GM23338 (cell line): Measurements from ENCODE around the gene CDC14A. TPM values are rescaled to one million over a fixed set of nuclear protein-coding genes. Genes with fewer than 3 reads are reported as not detected.

Experiments
- ATAC-seq: fragments of 200-7000 bp; cut with Tn5 transposase; 3 replicates; pipeline ENCODE4 v1.9.1; 2020
- DNase-seq: peaks from one replicate; pipeline ENCODE4 v3.0.0-alpha.2; 2015; ENCODE audit warnings: low spot score
- H2AFZ ChIP-seq: fragments of 200-600 bp; sonication (generic); 2 replicates; pipeline ENCODE4 v1.8.0; 2016; ENCODE audit warnings: antibody characterized with exemption, mild to moderate bottlenecking, moderate library complexity
- H3F3A ChIP-seq: fragments of 200-600 bp; sonication (generic); replicated peaks from 2 replicates; pipeline ENCODE4 v1.8.0; 2017; ENCODE audit warnings: antibody characterized with exemption, mixed run types, low read depth
- H3K27ac ChIP-seq: fragments of 200-600 bp; sonication (generic); 2 replicates; pipeline ENCODE4 v1.6.1; 2016; ENCODE audit warnings: low read depth
- H3K27me3 ChIP-seq: fragments of 200-600 bp; sonication (generic); 2 replicates; pipeline ENCODE4 v1.8.0; 2016; ENCODE audit warnings: mild to moderate bottlenecking, mixed run types, moderate library complexity; ENCODE audit not compliant: insufficient read depth
- H3K36me3 ChIP-seq: fragments of 200-600 bp; sonication (generic); 2 replicates; pipeline ENCODE4 v1.8.0; 2016; ENCODE audit warnings: mild to moderate bottlenecking; ENCODE audit not compliant: insufficient read depth
- H3K4me1 ChIP-seq: fragments of 200-600 bp; sonication (generic); 2 replicates; pipeline ENCODE4 v1.8.0; 2016; ENCODE audit warnings: mild to moderate bottlenecking, moderate library complexity; ENCODE audit not compliant: insufficient read depth
- H3K4me2 ChIP-seq: fragments of 200-600 bp; sonication (generic); 2 replicates; pipeline ENCODE4 v1.7.1; 2017; ENCODE audit warnings: mixed run types
- H3K4me3 ChIP-seq: fragments of 200-600 bp; sonication (generic); 2 replicates; pipeline ENCODE4 v1.6.1; 2016; ENCODE audit warnings: mixed run types
- H3K79me2 ChIP-seq: fragments of 200-600 bp; sonication (generic); replicated peaks from 2 replicates; pipeline ENCODE4 v1.8.0; 2017; ENCODE audit warnings: mild to moderate bottlenecking; ENCODE audit not compliant: insufficient read depth
- H3K9me2 ChIP-seq: fragments of 200-600 bp; sonication (generic); 2 replicates; pipeline ENCODE4 v1.8.0; 2017; ENCODE audit not compliant: insufficient read depth
- H4K20me1 ChIP-seq: fragments of 200-600 bp; sonication (generic); replicated peaks from 2 replicates; pipeline ENCODE4 v1.8.0; 2017; ENCODE audit warnings: mild to moderate bottlenecking; ENCODE audit not compliant: insufficient read depth
- H3K27ac Mint-ChIP-seq: 2 replicates; pipeline ENCODE4 v1.8.0; 2020; ENCODE audit warnings: inconsistent platforms, mild to moderate bottlenecking, moderate library complexity, mixed read lengths
- H3K27me3 Mint-ChIP-seq: 3 replicates; pipeline ENCODE4 v1.8.0; 2022; ENCODE audit warnings: low read depth, mild to moderate bottlenecking, moderate library complexity, mixed read lengths, inconsistent platforms; ENCODE audit not compliant: insufficient read depth, poor library complexity
- H3K36me3 Mint-ChIP-seq: 3 replicates; pipeline ENCODE4 v1.8.0; 2021; ENCODE audit warnings: low read depth, mild to moderate bottlenecking, inconsistent platforms, moderate library complexity, mixed read lengths
- H3K4me1 Mint-ChIP-seq: 3 replicates; pipeline ENCODE4 v1.8.0; 2020; ENCODE audit warnings: mild to moderate bottlenecking, inconsistent platforms, mixed read lengths
- H3K4me3 Mint-ChIP-seq: 3 replicates; pipeline ENCODE4 v1.8.0; 2021; ENCODE audit warnings: moderate library complexity, mild to moderate bottlenecking, inconsistent platforms, mixed read lengths
- H3K9me3 Mint-ChIP-seq: 3 replicates; pipeline ENCODE4 v1.8.0; 2020; ENCODE audit warnings: moderate library complexity, mild to moderate bottlenecking, inconsistent platforms, mixed read lengths
- EZH2 ChIP-seq: fragments of 200-600 bp; sonication (generic); IDR thresholded peaks from one replicate; pipeline ENCODE4 v1.8.0; 2017; ENCODE audit warnings: antibody characterized with exemption, mild to moderate bottlenecking, low read depth; ENCODE audit not compliant: unreplicated experiment
- EZH2phosphoT487 ChIP-seq: fragments of 200-600 bp; sonication (generic); IDR thresholded peaks from one replicate; pipeline ENCODE4 v1.8.1; 2018; ENCODE audit warnings: antibody characterized with exemption; ENCODE audit not compliant: unreplicated experiment
- JUNB ChIP-seq: IDR thresholded peaks from one replicate; pipeline ENCODE4 v1.6.1; 2016; ENCODE audit warnings: antibody characterized with exemption; ENCODE audit not compliant: unreplicated experiment
- NANOG ChIP-seq: IDR thresholded peaks from 2 replicates; pipeline ENCODE4 v1.6.1; 2016; ENCODE audit warnings: antibody characterized with exemption, borderline replicate concordance
- POLR2AphosphoS5 ChIP-seq: IDR thresholded peaks from 2 replicates; pipeline ENCODE4 v1.6.1; 2016; ENCODE audit warnings: antibody characterized with exemption, low read depth
- STAT1 ChIP-seq: IDR thresholded peaks from one replicate; pipeline ENCODE4 v1.6.1; 2016; ENCODE audit warnings: antibody characterized with exemption; ENCODE audit not compliant: unreplicated experiment
- ZNF114 ChIP-seq: fragments of 250-450 bp; sonication (Bioruptor Pico); IDR thresholded peaks from 2 replicates; pipeline ENCODE4 v1.5.0; 2020; ENCODE audit warnings: mild to moderate bottlenecking, moderate library complexity
- ZNF331 ChIP-seq: fragments of 250-450 bp; sonication (Bioruptor Pico); IDR thresholded peaks from 2 replicates; pipeline ENCODE4 v1.5.0; 2020; ENCODE audit warnings: low read depth, mild to moderate bottlenecking, moderate library complexity
- polyA plus RNA-seq: library from polyadenylated mRNA; unstranded; fragments of >200 nt; fragmentation: Nextera tagmentation; extraction: Ambion mirVana; gene quantifications from 2 replicates; pipeline ENCODE4 v1.2.1, GENCODE V29; 2016
- total RNA-seq: library from RNA; depleted of rRNA; stranded (reverse); fragments of >200 nt; shearing (Covaris generic); gene quantifications from 2 replicates; pipeline ENCODE4 v1.2.3, GENCODE V29; 2014
- TF ChIP-seq, protein P1 (sequence below): IDR thresholded peaks from one replicate; pipeline ENCODE4 v1.6.1; 2018; ENCODE audit warnings: antibody characterized with exemption; ENCODE audit not compliant: unreplicated experiment
- TF ChIP-seq, protein P2 (sequence below): IDR thresholded peaks from 2 replicates; pipeline ENCODE4 v1.6.1; 2016; ENCODE audit warnings: antibody characterized with exemption
- TF ChIP-seq, protein P3 (sequence below), 2 experiments: fragments of 200-600 bp in 1 of 2; sonication (generic) in 1 of 2; conservative IDR thresholded peaks; 2 replicates each; pipeline versions ENCODE4 v1.5.1 to v1.6.1; 2016 to 2017; ENCODE audit warnings: antibody characterized with exemption in 2 of 2, low read depth in 2 of 2, mild to moderate bottlenecking in 2 of 2, moderate library complexity in 1 of 2
- TF ChIP-seq, protein P4 (sequence below): fragments of 250-450 bp; sonication (Bioruptor Pico); IDR thresholded peaks from 2 replicates; pipeline ENCODE4 v1.5.0; 2020; ENCODE audit warnings: mild to moderate bottlenecking, moderate library complexity

Gene CDC14A
- total and polyA plus RNA-seq, 2 experiments from 2014 or later, result 11.1 to 20.8 TPM

GRCh38 chr1:100510451-100510850 lies 158.1 kb downstream of the CDC14A start:
- TF ChIP-seq EZH2phosphoT487 (no peak), POLR2AphosphoS5 (no peak), NANOG (no peak), ZNF331 (CRISPR knock-in tag) (no peak), JUNB (no peak), EZH2 (no peak), STAT1 (no peak), ZNF114 (CRISPR knock-in tag) (no peak)
- TF ChIP-seq, protein P1, sequence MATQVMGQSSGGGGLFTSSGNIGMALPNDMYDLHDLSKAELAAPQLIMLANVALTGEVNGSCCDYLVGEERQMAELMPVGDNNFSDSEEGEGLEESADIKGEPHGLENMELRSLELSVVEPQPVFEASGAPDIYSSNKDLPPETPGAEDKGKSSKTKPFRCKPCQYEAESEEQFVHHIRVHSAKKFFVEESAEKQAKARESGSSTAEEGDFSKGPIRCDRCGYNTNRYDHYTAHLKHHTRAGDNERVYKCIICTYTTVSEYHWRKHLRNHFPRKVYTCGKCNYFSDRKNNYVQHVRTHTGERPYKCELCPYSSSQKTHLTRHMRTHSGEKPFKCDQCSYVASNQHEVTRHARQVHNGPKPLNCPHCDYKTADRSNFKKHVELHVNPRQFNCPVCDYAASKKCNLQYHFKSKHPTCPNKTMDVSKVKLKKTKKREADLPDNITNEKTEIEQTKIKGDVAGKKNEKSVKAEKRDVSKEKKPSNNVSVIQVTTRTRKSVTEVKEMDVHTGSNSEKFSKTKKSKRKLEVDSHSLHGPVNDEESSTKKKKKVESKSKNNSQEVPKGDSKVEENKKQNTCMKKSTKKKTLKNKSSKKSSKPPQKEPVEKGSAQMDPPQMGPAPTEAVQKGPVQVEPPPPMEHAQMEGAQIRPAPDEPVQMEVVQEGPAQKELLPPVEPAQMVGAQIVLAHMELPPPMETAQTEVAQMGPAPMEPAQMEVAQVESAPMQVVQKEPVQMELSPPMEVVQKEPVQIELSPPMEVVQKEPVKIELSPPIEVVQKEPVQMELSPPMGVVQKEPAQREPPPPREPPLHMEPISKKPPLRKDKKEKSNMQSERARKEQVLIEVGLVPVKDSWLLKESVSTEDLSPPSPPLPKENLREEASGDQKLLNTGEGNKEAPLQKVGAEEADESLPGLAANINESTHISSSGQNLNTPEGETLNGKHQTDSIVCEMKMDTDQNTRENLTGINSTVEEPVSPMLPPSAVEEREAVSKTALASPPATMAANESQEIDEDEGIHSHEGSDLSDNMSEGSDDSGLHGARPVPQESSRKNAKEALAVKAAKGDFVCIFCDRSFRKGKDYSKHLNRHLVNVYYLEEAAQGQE, result no peak
- TF ChIP-seq, protein P2, sequence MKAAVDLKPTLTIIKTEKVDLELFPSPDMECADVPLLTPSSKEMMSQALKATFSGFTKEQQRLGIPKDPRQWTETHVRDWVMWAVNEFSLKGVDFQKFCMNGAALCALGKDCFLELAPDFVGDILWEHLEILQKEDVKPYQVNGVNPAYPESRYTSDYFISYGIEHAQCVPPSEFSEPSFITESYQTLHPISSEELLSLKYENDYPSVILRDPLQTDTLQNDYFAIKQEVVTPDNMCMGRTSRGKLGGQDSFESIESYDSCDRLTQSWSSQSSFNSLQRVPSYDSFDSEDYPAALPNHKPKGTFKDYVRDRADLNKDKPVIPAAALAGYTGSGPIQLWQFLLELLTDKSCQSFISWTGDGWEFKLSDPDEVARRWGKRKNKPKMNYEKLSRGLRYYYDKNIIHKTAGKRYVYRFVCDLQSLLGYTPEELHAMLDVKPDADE, result no peak
- TF ChIP-seq, protein P3, sequence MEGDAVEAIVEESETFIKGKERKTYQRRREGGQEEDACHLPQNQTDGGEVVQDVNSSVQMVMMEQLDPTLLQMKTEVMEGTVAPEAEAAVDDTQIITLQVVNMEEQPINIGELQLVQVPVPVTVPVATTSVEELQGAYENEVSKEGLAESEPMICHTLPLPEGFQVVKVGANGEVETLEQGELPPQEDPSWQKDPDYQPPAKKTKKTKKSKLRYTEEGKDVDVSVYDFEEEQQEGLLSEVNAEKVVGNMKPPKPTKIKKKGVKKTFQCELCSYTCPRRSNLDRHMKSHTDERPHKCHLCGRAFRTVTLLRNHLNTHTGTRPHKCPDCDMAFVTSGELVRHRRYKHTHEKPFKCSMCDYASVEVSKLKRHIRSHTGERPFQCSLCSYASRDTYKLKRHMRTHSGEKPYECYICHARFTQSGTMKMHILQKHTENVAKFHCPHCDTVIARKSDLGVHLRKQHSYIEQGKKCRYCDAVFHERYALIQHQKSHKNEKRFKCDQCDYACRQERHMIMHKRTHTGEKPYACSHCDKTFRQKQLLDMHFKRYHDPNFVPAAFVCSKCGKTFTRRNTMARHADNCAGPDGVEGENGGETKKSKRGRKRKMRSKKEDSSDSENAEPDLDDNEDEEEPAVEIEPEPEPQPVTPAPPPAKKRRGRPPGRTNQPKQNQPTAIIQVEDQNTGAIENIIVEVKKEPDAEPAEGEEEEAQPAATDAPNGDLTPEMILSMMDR (conservative IDR thresholded peaks at IDR 0.05; ENCODE audit: low read depth in 2 of 2), result no peak
- TF ChIP-seq, protein P4, sequence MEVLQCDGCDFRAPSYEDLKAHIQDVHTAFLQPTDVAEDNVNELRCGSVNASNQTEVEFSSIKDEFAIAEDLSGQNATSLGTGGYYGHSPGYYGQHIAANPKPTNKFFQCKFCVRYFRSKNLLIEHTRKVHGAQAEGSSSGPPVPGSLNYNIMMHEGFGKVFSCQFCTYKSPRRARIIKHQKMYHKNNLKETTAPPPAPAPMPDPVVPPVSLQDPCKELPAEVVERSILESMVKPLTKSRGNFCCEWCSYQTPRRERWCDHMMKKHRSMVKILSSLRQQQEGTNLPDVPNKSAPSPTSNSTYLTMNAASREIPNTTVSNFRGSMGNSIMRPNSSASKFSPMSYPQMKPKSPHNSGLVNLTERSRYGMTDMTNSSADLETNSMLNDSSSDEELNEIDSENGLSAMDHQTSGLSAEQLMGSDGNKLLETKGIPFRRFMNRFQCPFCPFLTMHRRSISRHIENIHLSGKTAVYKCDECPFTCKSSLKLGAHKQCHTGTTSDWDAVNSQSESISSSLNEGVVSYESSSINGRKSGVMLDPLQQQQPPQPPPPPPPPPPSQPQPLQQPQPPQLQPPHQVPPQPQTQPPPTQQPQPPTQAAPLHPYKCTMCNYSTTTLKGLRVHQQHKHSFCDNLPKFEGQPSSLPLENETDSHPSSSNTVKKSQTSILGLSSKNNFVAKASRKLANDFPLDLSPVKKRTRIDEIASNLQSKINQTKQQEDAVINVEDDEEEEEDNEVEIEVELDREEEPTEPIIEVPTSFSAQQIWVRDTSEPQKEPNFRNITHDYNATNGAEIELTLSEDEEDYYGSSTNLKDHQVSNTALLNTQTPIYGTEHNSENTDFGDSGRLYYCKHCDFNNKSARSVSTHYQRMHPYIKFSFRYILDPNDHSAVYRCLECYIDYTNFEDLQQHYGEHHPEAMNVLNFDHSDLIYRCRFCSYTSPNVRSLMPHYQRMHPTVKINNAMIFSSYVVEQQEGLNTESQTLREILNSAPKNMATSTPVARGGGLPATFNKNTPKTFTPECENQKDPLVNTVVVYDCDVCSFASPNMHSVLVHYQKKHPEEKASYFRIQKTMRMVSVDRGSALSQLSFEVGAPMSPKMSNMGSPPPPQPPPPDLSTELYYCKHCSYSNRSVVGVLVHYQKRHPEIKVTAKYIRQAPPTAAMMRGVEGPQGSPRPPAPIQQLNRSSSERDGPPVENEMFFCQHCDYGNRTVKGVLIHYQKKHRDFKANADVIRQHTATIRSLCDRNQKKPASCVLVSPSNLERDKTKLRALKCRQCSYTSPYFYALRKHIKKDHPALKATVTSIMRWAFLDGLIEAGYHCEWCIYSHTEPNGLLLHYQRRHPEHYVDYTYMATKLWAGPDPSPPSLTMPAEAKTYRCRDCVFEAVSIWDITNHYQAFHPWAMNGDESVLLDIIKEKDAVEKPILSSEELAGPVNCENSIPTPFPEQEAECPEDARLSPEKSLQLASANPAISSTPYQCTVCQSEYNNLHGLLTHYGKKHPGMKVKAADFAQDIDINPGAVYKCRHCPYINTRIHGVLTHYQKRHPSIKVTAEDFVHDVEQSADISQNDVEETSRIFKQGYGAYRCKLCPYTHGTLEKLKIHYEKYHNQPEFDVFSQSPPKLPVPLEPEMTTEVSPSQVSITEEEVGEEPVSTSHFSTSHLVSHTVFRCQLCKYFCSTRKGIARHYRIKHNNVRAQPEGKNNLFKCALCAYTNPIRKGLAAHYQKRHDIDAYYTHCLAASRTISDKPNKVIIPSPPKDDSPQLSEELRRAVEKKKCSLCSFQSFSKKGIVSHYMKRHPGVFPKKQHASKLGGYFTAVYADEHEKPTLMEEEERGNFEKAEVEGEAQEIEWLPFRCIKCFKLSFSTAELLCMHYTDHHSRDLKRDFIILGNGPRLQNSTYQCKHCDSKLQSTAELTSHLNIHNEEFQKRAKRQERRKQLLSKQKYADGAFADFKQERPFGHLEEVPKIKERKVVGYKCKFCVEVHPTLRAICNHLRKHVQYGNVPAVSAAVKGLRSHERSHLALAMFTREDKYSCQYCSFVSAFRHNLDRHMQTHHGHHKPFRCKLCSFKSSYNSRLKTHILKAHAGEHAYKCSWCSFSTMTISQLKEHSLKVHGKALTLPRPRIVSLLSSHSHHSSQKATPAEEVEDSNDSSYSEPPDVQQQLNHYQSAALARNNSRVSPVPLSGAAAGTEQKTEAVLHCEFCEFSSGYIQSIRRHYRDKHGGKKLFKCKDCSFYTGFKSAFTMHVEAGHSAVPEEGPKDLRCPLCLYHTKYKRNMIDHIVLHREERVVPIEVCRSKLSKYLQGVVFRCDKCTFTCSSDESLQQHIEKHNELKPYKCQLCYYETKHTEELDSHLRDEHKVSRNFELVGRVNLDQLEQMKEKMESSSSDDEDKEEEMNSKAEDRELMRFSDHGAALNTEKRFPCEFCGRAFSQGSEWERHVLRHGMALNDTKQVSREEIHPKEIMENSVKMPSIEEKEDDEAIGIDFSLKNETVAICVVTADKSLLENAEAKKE (CRISPR knock-in tag), result no peak
- ATAC-seq, result no peak
- H3F3A ChIP-seq, result no peaks in the 10 kb centered on the region
- H3K27ac ChIP-seq, result no peak overlapping the region
- Mint-ChIP-seq H3K9me3 (no peaks in the 10 kb centered on the region), H3K4me3 (no peak overlapping the region), H3K4me1 (peaks cover 3% of the 10 kb centered on the region; the same call in 2 of the 3 replicates), H3K27me3 (peaks cover 3% of the 10 kb centered on the region), H3K27ac (no peak overlapping the region), H3K36me3 (0 out of 3 replicates have a peak, but pooled peaks cover 4% of the 10 kb centered on the region)
- H3K27me3 ChIP-seq, result no peaks in the 10 kb centered on the region
- no peaks in the 10 kb centered on the region for H3K79me2 ChIP-seq
- no peak overlapping the region for H3K4me3 ChIP-seq
- H2AFZ ChIP-seq, result no peak overlapping the region
- no peaks in the 10 kb centered on the region for H3K9me2 ChIP-seq
- no peak overlapping the region for H3K4me2 ChIP-seq
- no peaks in the 10 kb centered on the region for H3K36me3 ChIP-seq
- DNase-seq, result no peak
- no peaks in the 10 kb centered on the region for H4K20me1 ChIP-seq
- H3K4me1 ChIP-seq, result no peaks in the 10 kb centered on the region
